Measurements from ENCODE around the gene DIPK1B.
A peak's percentile ranks its signal among the peaks of the same experiment; 100 is the strongest.
"Not testable (repeated sequence)": the region's sequence is repeated elsewhere in the genome, so short reads cannot be mapped to it uniquely, and the experiment has no call there.

Gene DIPK1B

DNA sequence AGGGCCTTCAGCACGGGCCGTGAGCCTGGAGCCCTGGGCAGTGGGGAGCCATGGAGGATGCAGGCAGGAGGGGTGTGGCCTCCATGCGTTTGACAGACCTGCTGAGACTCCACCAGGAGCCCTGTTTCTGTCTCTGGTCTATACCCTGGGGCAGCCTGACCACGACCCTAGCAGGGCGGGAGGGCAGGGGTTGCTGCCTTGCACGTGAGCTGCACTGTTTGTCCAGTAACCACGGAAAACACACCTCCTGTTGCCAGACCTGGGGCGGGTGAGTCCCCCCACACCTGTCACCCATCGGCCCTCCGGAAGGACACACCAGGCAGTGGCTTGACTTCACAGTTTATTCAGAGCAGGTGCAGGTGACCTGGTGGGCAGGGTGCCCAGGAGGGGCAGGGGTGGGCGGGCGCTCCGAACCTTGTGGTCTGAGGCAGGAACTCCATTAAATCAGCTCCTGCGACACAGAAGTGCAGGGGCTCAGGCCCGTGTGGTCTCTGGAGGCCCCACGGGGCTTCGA is 41.7 kb downstream of the DIPK1B start:
- DNase-seq (ENCODE audit: low spot score), result no peak

GRCh38 chr9:136754626-136755301 is 42.4 kb downstream of the DIPK1B start:
- no peak for DNase-seq (ENCODE audit: low spot score)

DNA sequence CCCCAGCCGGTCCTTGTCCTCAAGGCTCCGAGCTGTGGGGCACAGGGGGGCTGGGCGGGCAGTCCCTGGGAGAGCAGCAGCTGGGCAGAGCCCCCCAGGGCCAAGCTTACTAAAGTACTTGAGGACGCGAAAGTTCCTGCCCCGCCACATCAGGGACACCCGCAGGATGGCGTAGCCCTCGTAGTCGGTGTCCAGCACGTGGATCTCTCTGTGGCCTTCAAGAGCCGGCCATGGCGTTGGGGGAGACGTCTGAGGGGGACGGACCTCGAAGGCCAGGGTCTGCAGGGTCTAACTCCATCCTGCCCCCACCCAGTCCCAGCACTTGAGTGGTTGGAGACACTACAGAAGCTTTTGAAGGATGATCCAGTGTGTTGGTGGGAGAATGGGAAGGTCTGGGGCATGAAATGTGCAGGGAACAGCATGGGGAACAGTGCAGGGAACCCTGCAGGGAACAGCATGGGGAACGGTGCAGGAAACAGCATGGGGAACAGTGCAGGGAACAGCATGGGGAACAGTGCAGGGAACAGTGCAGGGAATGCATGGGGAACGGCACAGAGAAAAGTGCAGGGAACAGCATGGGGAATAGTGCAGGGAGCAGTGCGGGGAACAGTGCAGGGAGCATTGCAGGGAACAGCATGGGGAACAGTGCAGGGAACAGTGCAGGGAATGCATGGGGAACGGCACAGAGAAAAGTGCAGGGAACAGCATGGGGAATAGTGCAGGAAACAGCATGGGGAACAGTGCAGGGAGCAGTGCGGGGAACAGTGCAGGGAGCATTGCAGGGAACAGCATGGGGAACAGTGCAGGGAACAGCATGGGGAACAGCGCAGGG is 43.1 kb downstream of the DIPK1B start:
- DNase-seq (ENCODE audit: low spot score), result not testable (repeated sequence)

DNA sequence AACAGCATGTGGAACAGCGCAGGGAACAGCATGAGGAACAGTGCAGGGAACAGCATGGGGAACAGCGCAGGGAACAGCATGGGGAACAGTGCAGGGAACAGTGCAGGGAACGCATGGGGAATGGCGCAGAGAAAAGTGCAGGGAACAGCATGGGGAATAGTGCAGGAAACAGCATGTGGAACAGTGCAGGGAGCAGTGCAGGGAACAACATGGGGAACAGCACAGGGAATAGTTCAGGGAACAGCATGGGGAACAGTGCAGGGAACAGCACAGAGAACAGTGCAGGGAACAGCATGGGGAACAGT is 43.7 kb downstream of the DIPK1B start:
- DNase-seq (ENCODE audit: low spot score), result no peak

DNA sequence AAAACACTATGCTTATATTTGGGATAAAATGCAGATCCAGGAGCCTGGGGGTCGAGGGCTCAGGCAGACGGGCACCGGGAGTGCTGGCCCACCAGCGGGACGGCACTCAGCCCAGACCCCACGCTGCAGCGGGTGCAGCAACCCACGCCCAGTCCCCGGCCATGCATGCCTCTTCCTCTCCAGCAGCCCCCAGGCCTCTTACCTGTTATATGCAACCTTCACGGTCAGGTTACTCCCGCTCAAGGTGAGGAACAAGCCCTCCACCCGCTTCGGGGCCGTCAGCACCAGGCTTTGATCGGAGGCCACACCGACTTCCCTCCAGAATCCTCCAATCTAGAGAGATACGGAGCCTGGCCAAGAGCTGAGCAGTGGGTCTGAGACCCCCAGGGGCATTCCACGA is 44.5 kb downstream of the DIPK1B start:
- no peak for DNase-seq (ENCODE audit: low spot score)

GRCh38 chr9:136757328-136757727 is 45.0 kb downstream of the DIPK1B start:
- no peak for DNase-seq (ENCODE audit: low spot score)

GRCh38 chr9:136757751-136758140 is 45.4 kb downstream of the DIPK1B start:
- DNase-seq (ENCODE audit: low spot score), result no peak

- no peak for DNase-seq (ENCODE audit: low spot score)
These were observed 46.6 kb downstream of the DIPK1B start for GRCh38 chr9:136759001-136759400.

DNA sequence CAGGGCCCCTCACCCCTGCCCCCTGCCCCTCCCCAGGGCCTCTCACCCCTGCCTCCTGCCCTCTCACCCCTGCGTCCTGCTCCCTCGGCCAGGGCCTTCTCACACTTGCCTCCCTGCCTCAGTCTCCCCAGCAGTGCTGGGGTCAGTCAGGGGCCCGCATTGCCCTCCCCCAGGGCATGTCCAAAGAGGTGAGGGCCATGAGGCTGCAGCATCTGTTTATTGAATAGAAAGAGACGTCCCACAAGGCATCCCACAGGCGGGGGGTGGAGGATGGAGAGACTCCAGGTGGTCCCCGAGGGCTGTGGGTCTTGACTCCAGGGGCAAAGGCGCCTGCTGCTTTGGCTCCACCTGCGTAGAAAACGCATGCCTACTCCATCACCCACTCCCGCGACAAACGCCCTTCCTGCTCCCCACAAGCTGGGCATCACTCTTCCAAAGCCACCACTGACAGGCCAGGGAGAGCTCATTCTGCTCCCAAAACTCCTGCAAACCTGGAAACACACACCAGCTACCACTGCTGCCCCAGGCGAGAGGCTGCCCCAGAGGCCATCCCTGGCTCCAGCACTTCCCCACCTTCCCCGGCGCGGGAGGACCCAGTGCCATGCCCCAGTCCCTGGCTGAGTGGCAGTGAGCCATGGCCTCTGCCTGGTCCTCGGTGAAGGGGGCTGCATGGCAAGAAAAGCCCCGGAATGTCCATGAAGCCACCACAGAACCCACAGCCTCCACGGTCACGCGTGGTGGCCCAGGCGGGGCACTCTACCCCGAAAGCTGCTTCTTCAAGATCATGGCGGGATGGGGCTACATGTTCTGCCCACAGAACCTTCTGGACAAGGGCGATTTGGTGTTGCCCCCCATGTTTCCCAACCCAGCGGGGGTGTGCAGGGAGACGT is 47.3 kb downstream of the DIPK1B start:
- DNase-seq (ENCODE audit: low spot score), result no peak

GRCh38 chr9:136760424-136760823 is 48.1 kb downstream of the DIPK1B start:
- DNase-seq (ENCODE audit: low spot score), result no peak

GRCh38 chr9:136760834-136761544 is 48.6 kb downstream of the DIPK1B start:
- peak; percentile 75 for DNase-seq (ENCODE audit: low spot score)

- no peak for DNase-seq (ENCODE audit: low spot score)
These were observed 49.2 kb downstream of the DIPK1B start for GRCh38 chr9:136761545-136761981.

- DNase-seq (ENCODE audit: low spot score), result no peak
These were observed 49.9 kb downstream of the DIPK1B start for GRCh38 chr9:136762221-136762691.

DNA sequence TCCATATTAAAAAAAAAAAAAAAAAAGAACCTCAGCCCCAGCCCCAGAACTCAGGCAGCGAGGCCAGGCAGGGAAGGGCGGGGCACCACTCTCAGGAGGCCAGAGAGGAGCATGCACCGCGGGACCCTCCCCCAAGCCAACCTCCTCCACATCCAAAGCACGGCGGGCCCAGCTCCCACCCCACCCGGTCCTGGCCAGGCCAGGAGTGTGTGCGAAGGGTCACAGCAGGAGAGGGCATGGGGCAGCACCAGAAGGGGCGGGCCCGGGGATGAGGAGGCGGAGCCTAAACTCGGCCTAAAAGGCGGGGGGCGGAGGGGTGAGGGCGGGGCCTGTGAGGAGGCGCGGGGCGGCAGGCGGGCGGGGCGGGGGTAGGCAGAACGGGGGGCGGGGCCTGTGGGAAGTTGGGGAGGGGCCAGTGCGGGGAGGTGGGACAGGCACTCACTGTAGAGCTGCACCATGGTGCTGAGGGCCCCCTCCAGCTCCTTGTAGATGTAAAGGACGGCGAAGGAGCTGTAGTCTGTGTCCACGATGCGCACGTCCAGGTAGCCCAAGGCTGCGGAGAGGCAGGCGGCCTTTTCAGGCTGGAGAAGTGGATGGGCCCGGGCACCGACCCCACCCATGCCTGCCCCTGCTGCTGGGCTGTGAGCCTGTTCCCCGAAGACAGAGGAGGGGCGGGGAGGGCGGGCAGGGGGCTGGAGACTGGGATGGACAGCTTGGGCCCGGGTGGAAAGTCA is 50.7 kb downstream of the DIPK1B start:
- no peak for DNase-seq (ENCODE audit: low spot score)

GRCh38 chr9:136763649-136764035 is 51.3 kb downstream of the DIPK1B start:
- no peak for DNase-seq (ENCODE audit: low spot score)

DNA sequence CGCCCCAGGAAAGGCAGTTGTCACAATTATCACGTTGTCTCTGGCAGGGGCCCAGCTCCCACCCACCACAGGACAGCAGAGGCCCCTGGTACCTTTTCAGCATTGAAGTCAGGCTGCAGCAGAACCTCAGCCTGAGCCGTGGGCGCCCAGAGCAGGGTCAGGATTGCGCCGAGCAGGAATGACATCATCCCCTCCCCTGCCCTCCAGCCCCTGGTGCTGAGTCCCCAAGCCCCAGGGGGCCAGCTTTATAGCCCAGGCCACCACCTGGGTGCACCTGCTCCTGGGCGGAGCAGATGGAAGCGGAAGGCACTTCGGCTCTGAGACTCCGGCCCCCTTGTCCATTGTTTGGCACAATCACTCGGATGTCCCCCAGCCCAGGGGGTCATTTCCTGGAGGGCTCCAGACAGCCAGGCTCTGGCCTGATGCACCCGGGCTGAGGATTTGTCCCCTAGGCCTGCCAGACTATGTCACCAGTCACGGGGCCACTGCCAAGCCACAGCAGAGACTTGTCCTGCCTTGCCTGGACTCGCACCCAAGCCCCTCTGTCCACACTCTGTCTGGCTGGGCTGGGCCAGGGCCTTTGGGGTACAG is 52.0 kb downstream of the DIPK1B start, which contains the start of gene LCN15:
TSS of gene LCN15 (minus strand) at position 218 of the 591 bp plus-strand sequence. CDS start at position 188, 30 bp downstream.
- no peak for DNase-seq (ENCODE audit: low spot score)

- DNase-seq (ENCODE audit: low spot score), result no peak
These were observed 52.7 kb downstream of the DIPK1B start for GRCh38 chr9:136765041-136765440.

GRCh38 chr9:136765745-136766409 is 53.5 kb downstream of the DIPK1B start:
- DNase-seq (ENCODE audit: low spot score), result not testable (repeated sequence)

DNA sequence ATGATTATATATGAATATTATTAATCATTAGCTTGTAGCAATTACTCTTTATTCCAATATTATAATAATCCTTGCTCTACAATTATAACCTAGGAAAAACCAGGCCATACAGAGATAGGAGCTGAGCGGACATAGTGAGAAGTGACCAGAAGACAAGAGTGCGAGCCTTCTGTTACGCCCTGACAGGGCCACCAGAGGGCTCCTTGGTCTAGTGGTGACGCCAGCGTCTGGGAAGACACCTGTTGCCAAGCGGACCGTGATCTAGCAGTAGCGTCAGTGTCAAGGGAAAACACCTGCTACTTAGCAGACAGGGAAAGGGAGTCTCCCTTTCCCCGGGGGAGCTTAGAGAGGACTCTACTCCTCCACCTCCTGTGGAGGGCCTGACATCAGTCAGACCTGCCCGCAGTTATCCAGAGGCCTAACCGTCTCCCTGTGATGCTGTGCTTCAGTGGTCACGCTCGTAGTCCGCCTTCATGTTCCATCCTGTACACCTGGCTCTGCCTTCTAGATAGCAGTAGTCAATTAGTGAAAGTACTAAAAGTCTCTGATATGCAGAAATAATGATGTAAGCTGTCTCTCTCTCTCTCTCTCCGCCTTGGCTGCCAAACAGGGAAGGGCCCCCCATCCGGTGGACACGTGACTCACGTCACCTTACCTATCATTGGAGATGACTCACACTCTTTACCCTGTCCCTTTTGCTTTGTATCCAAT is 54.2 kb downstream of the DIPK1B start:
- DNase-seq (ENCODE audit: low spot score), result peak; percentile 64
